Urothelium cell line (cell line): Measurements from ENCODE around the gene MYF6.
"Not testable (repeated sequence)": the region's sequence is repeated elsewhere in the genome, so short reads cannot be mapped to it uniquely, and the experiment has no call there.

ENCODE experiments used
- DNase-seq: peaks from one replicate; pipeline ENCODE4 v3.0.0; 2011; ENCODE audit warnings: low spot score, mixed read lengths
- FAIRE-seq: peaks from 2 replicates; lab custom pipeline; 2011; peaks lifted over from hg19 to GRCh38; lab: Jason Lieb, UNC

The MYF6 gene

DNA sequence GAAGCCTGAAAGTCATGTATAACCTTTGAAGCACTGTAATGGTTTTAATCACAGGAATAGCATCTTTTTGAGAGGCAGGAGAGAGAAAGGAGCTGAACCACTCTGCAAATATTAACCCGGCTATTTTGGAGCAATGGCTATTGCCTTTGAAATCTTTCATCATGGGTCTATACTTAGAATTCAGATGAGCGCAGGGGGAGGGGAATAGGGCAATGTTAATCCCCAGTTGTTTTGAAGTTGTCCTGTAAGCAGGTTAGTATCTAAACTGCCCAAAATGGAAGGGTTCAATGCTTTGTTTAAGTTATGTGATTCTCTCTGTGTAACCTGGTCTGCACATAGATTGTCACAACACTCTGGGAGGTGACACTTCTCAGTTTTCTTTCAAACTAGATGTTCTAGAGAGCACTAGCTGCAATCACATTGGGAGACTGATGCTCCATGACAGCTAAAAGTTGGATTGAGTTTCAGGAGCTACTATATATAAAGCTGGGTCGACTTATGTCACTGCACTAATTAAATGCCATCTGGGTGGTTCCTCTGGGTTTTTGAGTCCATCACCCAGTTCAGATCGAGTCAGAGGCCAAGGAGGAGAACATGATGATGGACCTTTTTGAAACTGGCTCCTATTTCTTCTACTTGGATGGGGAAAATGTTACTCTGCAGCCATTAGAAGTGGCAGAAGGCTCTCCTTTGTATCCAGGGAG lies at the start of gene MYF6:
Gene MYF6 (plus strand): TSS at position 509 of the 704 bp plus-strand sequence. CDS start 86 bp downstream, at position 595.
- FAIRE-seq = no peak

DNA sequence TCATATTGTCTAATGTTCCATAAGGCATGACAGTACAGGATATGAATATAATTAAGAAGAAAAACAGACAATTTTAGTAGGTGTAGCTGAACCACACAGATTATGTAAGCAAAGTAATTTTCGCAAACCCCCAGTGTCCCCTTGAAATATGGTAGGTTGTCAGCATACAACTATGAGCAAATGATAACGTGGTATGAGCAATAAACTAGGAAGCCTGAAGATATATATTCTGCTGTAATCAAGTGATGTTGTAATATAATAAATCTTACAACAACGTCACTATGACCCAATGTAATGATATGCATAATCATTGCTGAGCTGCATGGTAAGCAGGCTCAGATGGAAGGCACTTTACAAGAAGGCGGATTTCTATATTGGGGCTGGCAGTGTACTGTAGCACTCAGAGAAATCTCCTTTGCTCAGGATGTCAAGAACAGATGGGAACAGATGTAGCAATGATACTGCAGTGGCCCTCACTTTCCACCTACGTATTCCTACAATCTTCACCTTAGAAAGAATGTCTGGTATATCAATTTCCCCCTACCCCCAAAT lies 47.8 kb upstream of the MYF6 start:
- DNase-seq (no peak), FAIRE-seq (no peak)

More for the DNA sequence above, at the start of gene MYF6:
- no peak for DNase-seq

DNA sequence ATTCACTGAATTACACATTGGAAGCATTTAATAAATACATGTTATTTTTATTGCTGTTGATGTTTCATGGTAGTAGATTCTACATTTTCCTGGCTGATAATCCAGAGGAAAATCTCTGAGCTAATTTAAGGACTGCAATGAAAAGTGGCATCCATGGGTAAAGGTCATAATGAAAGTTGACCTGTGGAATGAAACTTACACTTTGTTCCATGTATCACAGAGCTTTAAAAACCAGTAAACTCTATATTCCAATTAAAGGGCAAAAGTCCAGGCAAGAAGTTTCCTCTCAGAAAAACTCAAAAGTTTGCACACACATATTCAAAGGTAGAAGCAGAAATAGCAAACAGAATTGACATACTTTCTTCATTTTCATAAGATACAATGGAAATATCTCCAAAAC lies 44.8 kb upstream of the MYF6 start:
- DNase-seq = no peak
- FAIRE-seq = no peak

DNA sequence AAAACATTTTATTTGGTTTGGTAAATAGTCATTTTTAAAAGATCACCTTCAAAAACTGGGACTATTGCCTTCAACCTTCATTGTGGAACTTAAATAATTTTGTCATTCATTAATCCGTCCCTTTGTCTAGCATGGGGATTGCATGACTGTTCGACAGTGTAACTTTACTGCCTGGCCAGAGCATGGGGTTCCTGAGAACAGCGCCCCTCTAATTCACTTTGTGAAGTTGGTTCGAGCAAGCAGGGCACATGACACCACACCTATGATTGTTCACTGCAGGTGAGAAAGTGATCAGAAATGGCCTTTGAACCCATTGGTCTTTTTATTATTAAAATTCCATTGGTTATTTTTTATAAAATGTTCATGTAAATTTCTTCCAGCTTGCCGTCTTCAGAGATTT lies 37.2 kb upstream of the MYF6 start:
- FAIRE-seq (no peak), DNase-seq (no peak)

DNA sequence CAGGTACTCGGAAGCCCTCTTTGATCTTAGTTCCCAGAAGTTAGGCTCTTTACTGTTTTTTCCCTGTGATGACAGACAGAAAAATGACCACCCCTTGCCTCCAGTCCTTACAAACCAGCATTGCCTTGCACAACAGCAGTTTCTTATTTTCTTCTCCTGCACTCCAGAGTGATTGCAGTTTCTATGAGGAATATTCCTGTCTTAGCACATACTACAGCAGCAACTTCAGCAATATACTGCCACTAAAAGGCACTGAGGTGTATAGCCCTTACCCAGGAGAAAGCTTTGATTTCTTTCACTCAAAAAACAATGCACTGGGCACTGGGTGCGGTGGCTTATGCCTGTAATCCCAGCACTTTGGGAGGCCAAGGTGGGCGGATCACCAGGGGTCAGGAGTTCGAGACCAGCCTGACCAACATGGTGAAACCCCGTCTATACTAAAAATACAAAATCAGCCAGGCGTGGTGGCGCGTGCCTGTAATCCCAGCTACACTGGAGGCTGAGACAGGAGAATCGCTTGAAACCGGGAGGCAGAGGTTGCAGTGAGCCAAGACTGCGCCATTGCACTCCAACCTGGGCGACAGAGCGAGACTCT lies 31.3 kb upstream of the MYF6 start:
- FAIRE-seq = not testable (repeated sequence)
- DNase-seq = peak; percentile 1

DNA sequence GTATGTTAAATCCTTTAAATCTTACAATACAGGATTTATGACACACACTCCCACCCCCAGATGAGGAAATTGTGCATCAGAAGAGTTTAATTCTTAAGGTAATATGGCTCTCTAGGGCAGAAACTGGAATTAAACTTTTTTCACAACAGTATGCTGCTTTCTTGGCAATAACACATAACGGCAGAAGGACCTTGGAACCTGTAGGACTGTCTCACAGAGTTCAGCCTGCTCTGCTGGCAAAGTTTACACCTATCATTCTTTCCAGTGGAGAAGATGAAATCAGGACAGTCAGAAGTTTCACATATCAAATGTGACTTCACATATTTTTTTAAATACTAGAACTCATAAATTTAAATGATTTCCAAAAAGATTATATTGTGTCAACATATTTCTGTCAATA lies 30.6 kb upstream of the MYF6 start:
- FAIRE-seq = no peak

DNA sequence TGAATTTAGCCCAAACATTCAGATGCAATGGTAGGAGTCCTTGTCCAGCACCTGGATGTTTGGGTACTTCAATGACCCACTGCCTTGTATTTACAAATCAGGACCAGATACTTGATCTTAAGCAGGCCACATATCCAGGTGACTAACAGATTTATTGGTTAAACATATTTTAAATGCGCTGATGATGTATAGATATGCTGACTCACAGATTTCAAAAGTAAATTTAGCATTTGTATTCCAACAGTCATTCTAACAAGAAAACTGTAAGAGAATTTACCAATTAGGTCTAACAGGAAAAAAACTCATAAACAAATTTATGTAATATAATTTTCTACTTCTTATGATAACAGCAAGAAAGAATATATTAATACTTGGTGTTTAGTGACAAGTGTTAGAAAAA lies 29.4 kb upstream of the MYF6 start:
- no peak for FAIRE-seq
- no peak for DNase-seq

More for the DNA sequence above, 30.6 kb upstream of the MYF6 start:
- no peak for DNase-seq

DNA sequence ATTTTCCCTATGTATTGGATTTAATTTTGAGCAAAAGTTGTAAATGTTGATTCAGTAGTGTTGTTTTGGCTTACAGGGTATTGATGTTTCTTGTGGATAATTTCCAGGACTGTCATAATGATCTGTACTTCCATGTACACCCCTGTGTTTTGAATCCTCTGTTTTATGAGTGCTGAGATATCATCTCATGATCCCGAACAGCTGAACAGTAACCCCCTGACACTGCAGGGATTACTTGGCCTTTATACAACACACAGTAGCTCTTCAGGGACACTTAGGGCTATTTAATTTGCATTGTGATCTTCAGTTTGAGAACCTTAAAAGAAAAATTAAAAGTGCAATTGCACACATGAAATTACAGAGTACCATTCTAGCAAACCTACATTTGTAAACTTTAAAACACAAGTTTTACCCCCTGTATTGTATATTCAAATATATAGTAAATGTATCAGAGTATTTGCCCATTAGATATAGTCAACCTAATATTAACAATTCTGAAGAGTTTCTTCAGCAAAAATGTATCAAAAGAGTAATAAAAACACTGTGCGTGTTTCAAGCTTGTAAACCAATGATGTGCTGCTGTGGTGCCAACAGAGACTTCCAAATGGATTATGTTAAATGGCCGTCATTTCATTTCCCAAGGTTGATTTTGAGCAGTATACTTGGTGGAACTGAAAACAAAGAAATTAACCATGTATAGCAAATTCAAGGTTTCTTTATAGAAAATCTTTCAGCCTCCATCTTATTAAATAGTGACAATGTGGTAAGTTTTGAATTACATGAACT lies 27.9 kb upstream of the MYF6 start:
- FAIRE-seq = no peak
- DNase-seq = no peak

DNA sequence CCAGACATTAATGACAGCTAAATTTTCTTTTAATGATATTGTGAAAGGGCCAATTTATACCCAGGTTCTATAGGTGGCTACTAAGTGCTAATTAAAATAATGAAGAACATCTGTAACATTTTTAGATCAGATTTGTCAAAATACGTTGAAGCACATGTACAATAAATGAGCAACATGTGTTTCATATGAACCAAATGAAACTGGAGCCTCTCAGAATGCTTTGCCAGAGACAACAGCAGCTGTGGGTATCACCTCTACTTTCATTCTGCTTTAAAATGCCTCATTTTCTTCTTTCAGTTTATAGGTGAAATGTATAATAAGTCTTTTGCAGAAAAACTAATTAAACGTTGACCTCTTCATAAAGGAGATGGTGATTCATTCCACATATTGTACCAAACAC lies 26.1 kb upstream of the MYF6 start:
- FAIRE-seq (no peak), DNase-seq (no peak)

DNA sequence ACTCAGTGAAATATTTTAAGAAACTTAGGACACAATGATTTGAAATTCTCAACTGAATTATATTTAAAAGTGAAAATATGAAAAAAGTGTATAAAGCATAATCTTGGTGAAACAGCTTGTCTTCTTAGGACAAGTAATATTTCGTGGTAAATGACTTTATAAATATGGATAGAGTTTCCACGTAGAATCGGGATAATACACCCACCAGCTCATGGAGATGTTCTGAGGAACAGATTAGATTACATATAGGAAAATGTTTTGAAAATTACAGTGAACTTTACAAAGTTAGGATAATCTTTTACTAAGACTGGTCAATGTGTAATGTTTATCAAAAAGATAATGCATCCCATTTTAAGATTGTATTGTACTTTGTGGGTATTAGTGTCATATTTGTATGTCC lies 25.6 kb upstream of the MYF6 start:
- DNase-seq (no peak), FAIRE-seq (no peak)

DNA sequence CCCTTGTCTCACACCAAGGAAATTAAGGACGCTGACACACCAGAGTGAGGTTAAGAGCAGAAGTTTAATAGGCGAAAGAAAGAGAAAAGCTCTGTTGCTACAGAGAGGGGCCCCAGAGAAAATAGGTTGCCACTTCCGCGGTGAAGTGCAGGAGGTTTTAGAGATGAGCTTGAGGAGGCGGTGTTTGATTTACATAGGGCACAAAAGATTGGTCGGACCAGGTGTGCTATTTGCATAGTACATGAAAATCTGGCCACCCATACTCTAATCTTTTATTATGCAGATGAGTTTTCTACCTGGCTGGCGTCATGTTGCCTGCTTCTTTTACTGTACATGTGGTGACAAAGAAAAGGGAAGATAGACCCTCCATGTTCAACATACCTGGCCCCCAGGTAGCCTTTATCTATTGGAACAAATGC lies 23.3 kb upstream of the MYF6 start:
- DNase-seq (no peak), FAIRE-seq (no peak)

DNA sequence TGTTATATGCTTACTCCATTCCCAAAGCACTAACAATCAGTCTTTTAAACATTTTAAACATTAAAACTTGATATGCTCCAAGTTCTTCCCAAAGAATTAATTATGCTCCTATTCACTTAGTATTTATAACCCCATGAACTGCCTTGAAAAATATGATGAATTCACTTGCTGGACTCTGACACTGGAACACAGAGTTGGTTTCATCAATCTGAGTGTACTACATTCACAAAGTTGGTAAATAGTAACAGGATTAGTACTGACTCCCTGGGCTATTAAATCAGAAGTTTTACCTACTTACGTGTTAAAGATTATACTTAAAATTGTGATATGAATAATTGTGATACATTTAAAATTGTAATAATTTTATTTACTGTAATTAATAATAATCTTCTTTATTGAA lies 17.3 kb upstream of the MYF6 start:
- DNase-seq (no peak), FAIRE-seq (no peak)

DNA sequence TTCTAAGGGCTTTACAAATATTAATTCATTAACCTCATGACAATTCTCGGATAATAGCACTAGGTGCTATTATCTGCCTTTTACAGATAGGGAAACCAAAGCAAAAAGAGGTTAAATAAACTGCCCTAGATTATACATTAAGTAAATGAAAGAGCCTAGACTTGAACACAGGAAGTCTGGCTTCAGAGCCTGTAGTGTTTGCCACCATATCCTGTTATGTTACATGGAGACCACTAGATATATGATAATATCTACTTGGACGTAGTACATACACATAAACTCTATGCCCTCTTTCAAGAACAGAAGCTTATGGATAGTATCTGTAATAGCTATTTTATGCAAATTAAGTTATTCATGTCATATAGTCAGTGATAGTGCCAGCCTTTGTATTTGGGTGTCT lies 16.9 kb upstream of the MYF6 start:
- no peak for DNase-seq
- no peak for FAIRE-seq

DNA sequence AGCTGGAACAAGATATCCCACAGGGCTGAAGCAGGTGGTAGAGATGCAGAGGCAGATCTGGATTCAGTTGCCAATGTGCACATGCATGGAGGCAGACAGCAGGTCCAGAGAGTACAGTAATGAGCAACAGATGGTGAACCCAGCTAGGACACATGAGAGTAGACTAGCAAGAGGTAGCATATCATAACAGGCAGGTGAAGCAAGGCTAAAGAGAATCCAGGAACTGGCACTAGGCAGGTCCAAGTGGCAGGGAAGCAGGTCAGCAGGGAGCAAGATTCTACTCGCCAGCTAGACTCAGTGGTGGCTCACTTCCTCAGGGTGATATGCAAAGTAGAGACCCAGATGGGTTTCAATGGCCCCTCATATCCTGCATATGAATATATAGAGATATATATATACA lies 15.3 kb upstream of the MYF6 start:
- FAIRE-seq = no peak
- no peak for DNase-seq

DNA sequence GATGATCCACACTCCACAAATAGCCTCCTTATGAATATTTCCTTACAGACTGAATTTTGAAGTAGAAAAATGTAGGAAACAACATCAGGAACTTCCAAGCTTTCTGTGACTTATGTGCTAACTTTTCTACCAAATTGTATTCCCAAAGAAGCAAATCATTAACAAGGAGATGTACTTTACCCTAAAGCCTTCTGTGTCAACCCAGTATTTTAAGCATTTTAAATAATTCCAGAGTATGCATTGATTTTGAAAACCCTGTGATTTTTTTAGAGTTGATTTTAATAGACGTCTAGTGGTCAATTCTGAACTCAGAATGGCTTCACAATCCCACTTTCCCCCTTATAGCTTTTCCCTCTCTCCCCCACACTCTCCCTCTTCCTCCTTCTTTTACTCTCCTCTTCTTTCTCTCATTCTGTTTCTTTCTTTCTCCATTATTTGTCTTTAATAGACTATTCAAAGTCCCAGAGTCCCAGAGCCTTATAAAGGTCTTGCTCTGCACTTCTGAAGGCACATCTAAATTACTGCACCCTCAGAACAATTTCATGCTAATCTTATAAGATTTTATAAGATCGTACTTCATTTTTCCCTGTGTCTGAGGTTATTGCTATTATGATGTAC lies 10.1 kb upstream of the MYF6 start:
- FAIRE-seq (no peak), DNase-seq (no peak)

DNA sequence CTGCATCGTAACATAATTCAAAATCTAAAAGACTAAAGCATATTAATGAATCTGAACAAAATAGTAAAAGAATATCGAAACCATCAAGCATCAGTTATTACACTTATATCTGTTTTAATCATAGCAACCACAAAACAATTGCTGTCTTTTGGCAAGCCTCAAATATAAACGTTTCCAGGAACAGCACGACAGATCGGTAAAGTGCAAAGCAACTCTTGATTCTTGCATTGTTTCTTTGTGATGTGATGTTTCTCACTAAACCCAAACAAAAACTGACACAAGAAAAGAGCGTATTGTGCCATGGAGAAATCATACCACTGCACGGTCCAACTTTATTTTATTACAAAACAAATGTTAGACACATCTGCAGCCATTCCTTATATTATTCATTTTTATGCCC lies 9.2 kb upstream of the MYF6 start:
- DNase-seq = no peak
- no peak for FAIRE-seq

DNA sequence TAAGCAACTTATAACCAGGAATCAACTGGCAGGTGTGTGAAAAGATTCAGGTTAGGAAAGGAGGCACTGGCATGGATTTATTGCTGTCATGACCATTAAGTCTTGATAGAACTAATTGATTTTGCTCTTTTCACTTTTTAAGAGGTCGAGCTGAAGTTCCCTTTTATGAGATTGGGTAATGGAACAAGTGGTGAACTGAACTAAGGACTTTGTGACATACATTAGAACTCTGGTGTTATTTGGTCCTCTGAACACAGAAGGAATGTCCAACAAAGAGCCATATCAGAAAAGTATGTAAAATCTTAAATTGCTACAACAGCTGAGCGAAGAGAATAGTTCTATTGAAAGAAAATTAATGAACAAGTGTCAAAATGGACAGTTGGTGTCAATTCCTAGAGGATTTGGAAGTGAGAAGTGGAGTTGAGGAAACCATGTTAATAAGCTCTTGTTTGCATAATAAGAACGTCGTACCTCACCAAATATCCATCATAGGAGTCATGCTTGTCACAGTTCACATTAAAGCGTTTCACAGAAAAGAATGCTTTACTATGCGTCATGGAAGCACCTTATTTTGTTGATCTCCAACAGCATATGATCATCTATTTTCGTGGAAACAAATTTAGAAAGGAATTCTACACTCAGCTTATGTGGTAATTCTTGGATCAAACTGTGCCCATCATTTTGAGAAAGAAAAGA lies 8.4 kb upstream of the MYF6 start:
- DNase-seq (no peak), FAIRE-seq (no peak)

DNA sequence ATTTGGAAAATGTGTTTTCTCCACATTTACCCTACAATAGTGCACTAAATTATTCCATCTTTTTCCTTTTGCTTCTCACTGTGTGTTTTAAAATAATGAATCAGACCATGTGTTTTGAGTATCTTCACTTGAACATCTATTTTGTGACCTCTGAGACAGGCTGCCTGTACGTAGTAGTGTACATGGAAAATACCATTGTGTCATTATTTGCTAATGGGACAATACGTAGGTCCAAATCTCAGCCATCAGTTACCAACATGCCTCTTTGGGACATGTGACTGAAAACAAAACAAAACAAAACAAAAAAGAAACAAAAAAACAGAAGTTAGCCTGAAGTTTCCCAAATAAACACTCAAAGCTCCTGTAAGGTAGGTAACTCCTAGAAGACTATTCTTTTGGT lies 7.1 kb upstream of the MYF6 start:
- FAIRE-seq = no peak
- DNase-seq = no peak

DNA sequence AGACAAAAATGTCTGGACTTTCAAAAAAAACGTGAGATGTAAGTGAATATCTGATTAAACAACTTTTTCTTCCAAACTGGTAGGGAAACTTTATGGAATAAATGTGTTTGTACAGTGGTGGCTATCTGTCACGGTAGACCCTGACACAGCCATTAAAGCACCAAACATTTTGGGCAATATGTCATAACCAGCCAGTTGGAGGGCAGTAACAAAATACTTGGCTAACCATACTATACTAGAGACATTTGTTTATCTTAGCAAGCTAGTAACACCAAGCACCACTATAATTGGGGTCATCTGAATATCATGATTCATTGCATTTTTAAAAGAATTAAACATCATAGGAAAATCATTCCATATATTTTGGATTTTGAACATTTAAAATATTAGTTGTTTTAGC lies 6.0 kb upstream of the MYF6 start:
- DNase-seq = no peak
- no peak for FAIRE-seq

DNA sequence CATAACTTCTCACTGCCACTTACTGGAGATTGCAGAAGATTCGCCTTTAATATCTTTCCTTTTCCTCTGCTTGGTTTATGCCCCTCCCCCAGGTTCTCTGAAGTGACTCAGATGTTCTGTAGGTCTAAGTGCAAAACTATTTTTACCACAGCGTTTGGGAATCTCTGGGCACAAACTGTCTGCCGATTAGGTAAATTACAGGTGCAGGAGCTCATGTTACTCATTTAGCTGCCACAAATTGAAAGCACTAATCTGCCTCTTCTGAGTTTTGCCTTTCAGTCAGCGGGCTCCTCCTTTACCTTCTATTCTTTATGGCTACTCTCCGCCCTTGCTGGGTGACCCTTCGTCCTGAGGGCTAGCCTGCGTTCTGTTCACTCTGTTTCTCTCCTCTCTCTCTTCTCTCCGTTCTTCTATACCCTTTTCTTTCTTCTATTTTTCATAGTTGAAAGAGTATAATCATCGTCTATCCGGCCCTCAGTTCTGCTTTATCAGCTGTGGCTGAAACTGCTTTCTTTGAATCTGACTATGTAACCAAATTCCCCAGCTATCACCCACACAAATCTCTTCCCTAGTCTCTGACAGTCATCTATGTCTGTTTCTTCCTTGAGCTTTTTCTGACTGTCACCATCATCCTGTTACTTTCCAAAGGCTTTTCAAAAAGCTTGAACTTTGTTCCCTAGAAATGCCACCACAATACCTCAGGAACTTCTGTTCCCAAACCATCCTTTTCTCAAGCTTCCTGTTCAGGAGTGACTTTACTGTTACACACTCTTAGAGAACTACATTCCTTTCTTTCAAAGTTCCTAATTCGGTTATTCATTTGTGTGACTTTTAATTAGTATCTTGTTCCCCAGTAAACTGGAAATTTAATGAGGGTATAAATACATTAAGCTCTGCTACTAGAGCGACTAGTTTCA lies 4.3 kb upstream of the MYF6 start:
- FAIRE-seq (no peak), DNase-seq (peak; percentile 43)
